MM.1S (cell line): ENCODE measurements around the gene PLXDC2.

Experiments
- CTCF ChIP-seq: fragments of 300-600 bp; sonication (generic); IDR thresholded peaks from 2 replicates; pipeline ENCODE4 v1.5.1; 2016; ENCODE audit warnings: antibody characterized with exemption, low read length, mixed read lengths
- EZH2 ChIP-seq: fragments of 300-600 bp; sonication (generic); optimal IDR thresholded peaks from 2 replicates; pipeline ENCODE3; 2017; ENCODE audit warnings: low read depth, mild to moderate bottlenecking, antibody characterized with exemption, low read length, mixed read lengths

- no peak for TF ChIP-seq CTCF
- no peak for TF ChIP-seq EZH2
These were observed 301.2 kb downstream of the PLXDC2 start for GRCh38 chr10:20117471-20117870.
